Prostate gland (tissue), 2 donors: Measurements from ENCODE around the gene SEMA7A. TPM values are rescaled to one million over a fixed set of nuclear protein-coding genes. Genes with fewer than 3 reads are reported as not detected.
A peak's percentile ranks its signal among the peaks of the same experiment; 100 is the strongest.

Experiments
- DNase-seq: peaks from one replicate; pipeline ENCODE4 v3.0.0-alpha.2; 2019; ENCODE audit warnings: low spot score
- H3K27ac ChIP-seq, 2 donors: fragments of 200-600 bp; sonication (generic); 2 replicates each; pipeline ENCODE4 v1.5.1; 2017 to 2019
- H3K27me3 ChIP-seq: fragments of 200-600 bp; sonication (generic); replicated peaks from 2 replicates; pipeline ENCODE4 v1.5.1; 2019; ENCODE audit not compliant: insufficient read depth
- H3K36me3 ChIP-seq, 2 donors: fragments of 200-600 bp; sonication (generic); 1 replicate in 1 of 2; 2 replicates in 1 of 2; pipeline versions ENCODE4 v1.5.1 to v1.8.1; 2017 to 2019
- H3K4me1 ChIP-seq: fragments of 200-600 bp; sonication (generic); replicated peaks from 2 replicates; pipeline ENCODE4 v1.5.1; 2019
- H3K4me3 ChIP-seq, 2 donors: fragments of 200-600 bp; sonication (generic); 2 replicates each; pipeline ENCODE4 v1.5.1; 2017 to 2019
- H3K9me3 ChIP-seq: fragments of 200-600 bp; sonication (generic); 2 replicates; pipeline ENCODE4 v1.5.1; 2017
- CTCF ChIP-seq, 4 experiments: fragments of 200-600 bp in 2 of 4; fragments of 450-650 bp in 2 of 4; sonication (generic) in 2 of 4; IDR thresholded peaks; 1 replicate in 3 of 4; 2 replicates in 1 of 4; pipeline ENCODE4 v1.5.1; 2016 to 2019; ENCODE audit warnings: antibody characterized with exemption in 4 of 4, mild to moderate bottlenecking in 2 of 4, moderate library complexity in 2 of 4
- POLR2A ChIP-seq: fragments of 450-650 bp; IDR thresholded peaks from one replicate; pipeline ENCODE4 v1.6.1; 2016; ENCODE audit warnings: antibody characterized with exemption, mild to moderate bottlenecking
- POLR2AphosphoS5 ChIP-seq: sonication (generic); formaldehyde crosslinking; IDR thresholded peaks from one replicate; pipeline ENCODE4 v1.6.1; 2017; ENCODE audit warnings: antibody characterized with exemption
- WGBS: methylation state at CpG from one replicate; pipeline ENCODE4 v1.1.5; 2018; 5-methylcytosine and 5-hydroxymethylcytosine counted together
- intact Hi-C: fragments of 100-400 bp; cut with DNase I; formaldehyde crosslinking; loops from one replicate; pipeline ENCODE4 v1.14.2; 2022
- total RNA-seq, 2 donors: library from RNA; depleted of rRNA; stranded (reverse); fragments of >200 nt; gene quantifications; one replicate each; pipeline ENCODE4 v1.1.0, GENCODE V29; 2016

SEMA7A gene
- total RNA-seq, 2 donors from 2014 or later, result 1.3 to 171 TPM

DNA sequence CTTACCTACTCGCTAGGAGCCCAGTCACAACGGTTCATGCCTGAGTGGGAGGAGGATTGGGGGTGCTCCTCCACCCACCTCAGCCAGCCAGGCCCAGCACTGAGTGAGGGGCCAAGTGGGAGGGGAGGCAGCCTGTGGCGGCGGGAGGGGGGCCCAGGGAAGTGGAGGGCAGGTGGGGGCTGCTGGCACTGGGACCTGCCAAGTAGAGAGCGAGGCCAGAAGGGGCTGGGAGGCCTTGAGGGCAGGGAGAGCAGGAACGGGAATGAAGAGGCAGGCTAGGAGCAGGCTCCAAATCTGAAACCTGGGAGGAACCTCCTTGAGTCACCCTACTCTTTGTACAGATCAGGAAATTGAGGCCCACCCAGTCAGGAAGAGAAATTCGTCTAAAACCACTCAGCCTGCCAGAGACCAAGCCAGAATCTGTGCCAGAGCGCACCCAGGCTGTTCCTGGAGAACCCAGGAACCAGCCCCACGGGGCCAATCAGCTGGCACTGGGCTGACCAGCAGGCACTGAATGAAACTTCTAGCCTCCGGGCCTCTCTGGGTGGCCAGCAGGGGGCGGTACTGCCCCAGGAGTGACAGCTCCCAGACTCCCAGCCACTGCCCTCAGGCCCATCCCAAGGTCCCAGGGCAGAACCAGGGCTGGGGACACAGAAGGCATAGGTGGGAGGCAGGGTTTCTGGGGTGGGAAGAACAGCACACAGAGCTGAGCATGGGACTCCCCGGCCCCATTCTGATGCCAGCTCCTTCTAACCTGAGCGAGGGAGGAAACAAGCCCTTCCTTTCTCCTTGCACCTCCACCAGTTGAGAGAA is 51.5 kb downstream of the SEMA7A start:
- H3K9me3 ChIP-seq, result no peaks in the 10 kb centered on the region
- TF ChIP-seq POLR2A (no peak), POLR2AphosphoS5 (peak; percentile 40), CTCF (IDR thresholded peaks at IDR 0.05) (peak; percentile 63 to 94 (median 88))
- H3K4me3 ChIP-seq, result no peak overlapping the region
- 40% methylated on average over 13 of the region's 13 CpGs for WGBS
- no peaks in the 10 kb centered on the region for H3K36me3 ChIP-seq
- no peaks in the 10 kb centered on the region for H3K4me1 ChIP-seq
- DNase-seq, result peak; percentile 67
- intact Hi-C loops, result no loop called here
- H3K27me3 ChIP-seq, result no peaks in the 10 kb centered on the region
- H3K27ac ChIP-seq, result no peak overlapping the region

- Histone ChIP-seq H3K4me3 (no peak overlapping the region), H3K9me3 (no peaks in the 10 kb centered on the region), H3K36me3 (no peaks in the 10 kb centered on the region), H3K4me1 (no peaks in the 10 kb centered on the region), H3K27ac (no peak overlapping the region), H3K27me3 (no peaks in the 10 kb centered on the region)
- WGBS, result 88% methylated on average over 5 of the region's 5 CpGs
- TF ChIP-seq CTCF (IDR thresholded peaks at IDR 0.05), result no peak
- no peak for TF ChIP-seq POLR2AphosphoS5
- no peak for TF ChIP-seq POLR2A
- DNase-seq, result no peak
- intact Hi-C loops, result no loop called here
Measured at GRCh38 chr15:74381481-74381880, 52.3 kb downstream of the SEMA7A start.

GRCh38 chr15:74381190-74381453 is 52.6 kb downstream of the SEMA7A start:
- no peaks in the 10 kb centered on the region for H3K27me3 ChIP-seq
- no peak overlapping the region for H3K27ac ChIP-seq
- TF ChIP-seq POLR2A, result no peak
- intact Hi-C loops, result no loop called here
- WGBS, result 73% methylated on average over 2 of the region's 2 CpGs
- H3K9me3 ChIP-seq, result no peaks in the 10 kb centered on the region
- no peaks in the 10 kb centered on the region for H3K4me1 ChIP-seq
- H3K4me3 ChIP-seq, result no peak overlapping the region
- DNase-seq, result no peak
- no peaks in the 10 kb centered on the region for H3K36me3 ChIP-seq

- no peaks in the 10 kb centered on the region for H3K27me3 ChIP-seq
- no peak overlapping the region for H3K4me3 ChIP-seq
- 77% methylated on average over 12 of the region's 12 CpGs for WGBS
- TF ChIP-seq POLR2AphosphoS5 (no peak), POLR2A (no peak), CTCF (IDR thresholded peaks at IDR 0.05) (no peak)
- H3K27ac ChIP-seq, result no peak overlapping the region
- H3K9me3 ChIP-seq, result no peaks in the 10 kb centered on the region
- H3K4me1 ChIP-seq, result no peaks in the 10 kb centered on the region
- DNase-seq, result no peak
- no peaks in the 10 kb centered on the region for H3K36me3 ChIP-seq
- intact Hi-C loops, result no loop called here
Measured at GRCh38 chr15:74380361-74381189, 53.2 kb downstream of the SEMA7A start.

DNA sequence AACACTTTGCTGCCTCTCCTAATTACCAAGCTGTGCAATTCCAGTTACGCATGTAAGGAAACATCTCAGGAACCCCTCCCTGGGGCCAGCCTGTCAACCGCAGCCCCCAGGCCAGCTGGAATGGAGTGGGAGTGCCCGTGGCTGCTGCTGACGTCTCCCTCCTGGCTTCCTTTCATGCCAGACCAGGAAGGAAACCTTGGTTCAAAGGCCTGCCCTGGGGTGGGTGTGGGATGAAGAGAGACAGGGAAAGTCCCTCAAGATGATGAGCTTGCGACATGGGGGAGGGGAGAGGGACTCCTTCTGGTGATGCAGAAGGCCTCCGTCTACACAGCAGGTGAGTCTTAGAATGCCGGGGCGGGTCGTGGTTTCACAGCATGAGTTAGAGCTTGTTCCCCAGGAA is 54.9 kb downstream of the SEMA7A start:
- no peaks in the 10 kb centered on the region for H3K36me3 ChIP-seq
- no peaks in the 10 kb centered on the region for H3K9me3 ChIP-seq
- no peak for DNase-seq
- no peaks in the 10 kb centered on the region for H3K27me3 ChIP-seq
- intact Hi-C loops, result loop anchor here (10.0 kb wide), 2 partner anchors 386 to 576 kb away; partner anchors contain the start of gene RPP25
- no peaks in the 10 kb centered on the region for H3K4me1 ChIP-seq
- no peak overlapping the region for H3K27ac ChIP-seq
- TF ChIP-seq POLR2A (no peak), POLR2AphosphoS5 (no peak), CTCF (IDR thresholded peaks at IDR 0.05) (no peak)
- no peak overlapping the region for H3K4me3 ChIP-seq
- WGBS, result 47% methylated on average over 9 of the region's 9 CpGs
